HEK293 (cell line): ENCODE results near the gene PREB.
A peak's percentile ranks its signal among the peaks of the same experiment; 100 is the strongest.

ENCODE experiments used
- CTCF ChIA-PET: fragments of 350-600 bp; formaldehyde crosslinking; extraction: SDS; loops from one replicate; lab custom pipeline; 2021; ENCODE audit warnings: antibody characterized with exemption; lab: Yijun Ruan, JAX
- POLR2A ChIA-PET: fragments of 300-600 bp; formaldehyde crosslinking; extraction: SDS; loops from one replicate; lab custom pipeline; 2020; ENCODE audit warnings: antibody characterized with exemption, inconsistent platforms; lab: Yijun Ruan, JAX
- H3K27ac ChIP-seq: fragments of 200-500 bp; sonication (Bioruptor generic); 2 replicates; pipeline ENCODE4 v1.5.1; 2014; ENCODE audit warnings: low read depth, low read length, control low read depth, inconsistent platforms; ENCODE audit errors: extremely low read depth
- H3K36me3 ChIP-seq, 2 experiments: fragments of 200-500 bp in 1 of 2; sonication (Bioruptor generic) in 1 of 2; 1 replicate in 1 of 2; 2 replicates in 1 of 2; pipeline ENCODE4 v1.5.1; 2014 to 2017; ENCODE audit warnings: inconsistent platforms in 2 of 2, low read length in 2 of 2; ENCODE audit not compliant: control insufficient read depth in 2 of 2, insufficient read depth in 1 of 2
- H3K4me1 ChIP-seq: fragments of 200-500 bp; sonication (Bioruptor generic); 2 replicates; pipeline ENCODE4 v1.5.1; 2014; ENCODE audit warnings: mild to moderate bottlenecking, low read length, inconsistent platforms; ENCODE audit not compliant: control insufficient read depth, insufficient read depth
- H3K4me3 ChIP-seq: 2 replicates; pipeline ENCODE4 v1.5.1; 2011; ENCODE audit warnings: low read depth, mild to moderate bottlenecking, control low read depth, low read length, moderate library complexity
- H3K9me3 ChIP-seq: fragments of 200-500 bp; sonication (Bioruptor generic); 2 replicates; pipeline ENCODE4 v1.5.1; 2014; ENCODE audit warnings: low read depth, low read length, inconsistent platforms; ENCODE audit not compliant: control insufficient read depth, insufficient read depth
- ATF2 ChIP-seq: fragments of 450-650 bp; formaldehyde crosslinking; IDR thresholded peaks from 2 replicates; pipeline ENCODE4 v1.5.1; 2016; ENCODE audit warnings: missing biosample characterization, missing genetic modification characterization, low read depth
- KLF10 ChIP-seq: fragments of 450-650 bp; IDR thresholded peaks from 2 replicates; pipeline ENCODE4 v1.5.1; 2018; ENCODE audit warnings: missing biosample characterization, mild to moderate bottlenecking, missing genetic modification characterization
- PATZ1 ChIP-seq: fragments of 450-650 bp; formaldehyde crosslinking; IDR thresholded peaks from 2 replicates; pipeline ENCODE4 v1.5.1; 2016; ENCODE audit warnings: missing biosample characterization, missing genetic modification characterization
- SCRT2 ChIP-seq: fragments of 450-650 bp; formaldehyde crosslinking; IDR thresholded peaks from 2 replicates; pipeline ENCODE4 v1.5.1; 2016; ENCODE audit warnings: missing biosample characterization, missing genetic modification characterization
- SETDB1 ChIP-seq: IDR thresholded peaks from one replicate; pipeline ENCODE4 v1.6.1; 2017; ENCODE audit warnings: mild to moderate bottlenecking, low read length, moderate library complexity, mixed read lengths; ENCODE audit not compliant: insufficient read length
- TSHZ1 ChIP-seq: fragments of 450-650 bp; formaldehyde crosslinking; IDR thresholded peaks from 2 replicates; pipeline ENCODE4 v1.5.1; 2016; ENCODE audit warnings: missing biosample characterization, missing genetic modification characterization, borderline replicate concordance
- ZBTB10 ChIP-seq: fragments of 450-650 bp; formaldehyde crosslinking; IDR thresholded peaks from 2 replicates; pipeline ENCODE4 v1.5.1; 2016; ENCODE audit warnings: missing biosample characterization, missing genetic modification characterization
- ZBTB17 ChIP-seq: fragments of 450-650 bp; formaldehyde crosslinking; IDR thresholded peaks from 2 replicates; pipeline ENCODE4 v1.5.1; 2016; ENCODE audit warnings: missing biosample characterization, missing genetic modification characterization
- ZNF16 ChIP-seq: fragments of 450-650 bp; formaldehyde crosslinking; IDR thresholded peaks from 2 replicates; pipeline ENCODE4 v1.5.1; 2016; ENCODE audit warnings: low read depth, missing biosample characterization, missing genetic modification characterization
- ZNF175 ChIP-seq: fragments of 450-650 bp; formaldehyde crosslinking; IDR thresholded peaks from 2 replicates; pipeline ENCODE4 v1.5.1; 2016; ENCODE audit warnings: missing biosample characterization, missing genetic modification characterization
- ZNF692 ChIP-seq: fragments of 450-650 bp; formaldehyde crosslinking; IDR thresholded peaks from 2 replicates; pipeline ENCODE4 v1.5.1; 2016; ENCODE audit warnings: missing biosample characterization, missing genetic modification characterization
- ZNF792 ChIP-seq: fragments of 450-650 bp; formaldehyde crosslinking; IDR thresholded peaks from 2 replicates; pipeline ENCODE4 v1.5.1; 2016; ENCODE audit warnings: missing biosample characterization, missing genetic modification characterization
- ZXDB ChIP-seq: fragments of 450-650 bp; formaldehyde crosslinking; IDR thresholded peaks from 2 replicates; pipeline ENCODE4 v1.5.1; 2016; ENCODE audit warnings: missing biosample characterization, missing genetic modification characterization

PREB gene

GRCh38 chr2:27174638-27175037 is 40.2 kb upstream of the PREB start:
- no peaks in the 10 kb centered on the region for H3K9me3 ChIP-seq
- no peak overlapping the region for H3K27ac ChIP-seq
- no peak for TF ChIP-seq SETDB1
- 0 out of 2 replicates have a peak, but pooled peaks have one; percentile 37 for TF ChIP-seq ZBTB17 (tag by site-specific recombination)
- no peaks in the 10 kb centered on the region for H3K36me3 ChIP-seq
- POLR2A ChIA-PET = interaction anchor here (0.7 kb wide), 1 partner anchor 263 kb away, joined by 4 read pairs; no protein-coding TSS in a partner anchor
- H3K4me3 ChIP-seq = no peak overlapping the region
- CTCF ChIA-PET = interaction anchor here (0.8 to 1.7 kb wide), 4 partner anchors 8 to 105 kb away, joined by 3 to 6 read pairs (median 4); no protein-coding TSS in a partner anchor
- H3K4me1 ChIP-seq = no peaks in the 10 kb centered on the region

- CTCF ChIA-PET = interaction anchor here (0.6 to 2.4 kb wide), 6 partner anchors 18 to 328 kb away, joined by 3 to 22 read pairs (median 4); no protein-coding TSS in a partner anchor
- POLR2A ChIA-PET = interaction anchor here (0.7 kb wide), 1 partner anchor 21 kb away, joined by 3 read pairs; no protein-coding TSS in a partner anchor
Observed at GRCh38 chr2:27171351-27171848, 37.0 kb upstream of the PREB start.

GRCh38 chr2:27170581-27171337 is 36.3 kb upstream of the PREB start:
- Histone ChIP-seq H3K9me3 (no peaks in the 10 kb centered on the region), H3K4me1 (no peaks in the 10 kb centered on the region), H3K36me3 (no peaks in the 10 kb centered on the region), H3K4me3 (no peak overlapping the region), H3K27ac (no peak overlapping the region)
- TF ChIP-seq ZNF692 (tag by site-specific recombination) (0 out of 2 replicates have a peak, but pooled peaks have one; percentile 25), ZBTB10 (no peak), TSHZ1 (tag by site-specific recombination) (no peak), ZXDB (tag by site-specific recombination) (no peak), SCRT2 (tag by site-specific recombination) (no peak)
- ChIA-PET CTCF (interaction anchor here (0.6 to 2.4 kb wide), 24 partner anchors 8 to 327 kb away, joined by 3 to 22 read pairs (median 5); partner anchors contain the start of genes PREB and TCF23), POLR2A (interaction anchor here (0.7 kb wide), 1 partner anchor 20 kb away, joined by 3 read pairs; no protein-coding TSS in a partner anchor)

More at GRCh38 chr2:27171351-27171848, 37.0 kb upstream of the PREB start:
- TF ChIP-seq ZNF792 (tag by site-specific recombination) (no peak), ATF2 (peak; percentile 57; the same call in 1 of the 2 replicates), KLF10 (tag by site-specific recombination) (no peak), PATZ1 (no peak), ZNF175 (tag by site-specific recombination) (no peak), SETDB1 (no peak), ZNF16 (tag by site-specific recombination) (no peak)
- no peaks in the 10 kb centered on the region for H3K4me1 ChIP-seq
- H3K4me3 ChIP-seq = no peak overlapping the region
- H3K36me3 ChIP-seq = no peaks in the 10 kb centered on the region
- H3K9me3 ChIP-seq = no peaks in the 10 kb centered on the region
- H3K27ac ChIP-seq = no peak overlapping the region
